ENCODE results near the gene HCRTR1.

DNA sequence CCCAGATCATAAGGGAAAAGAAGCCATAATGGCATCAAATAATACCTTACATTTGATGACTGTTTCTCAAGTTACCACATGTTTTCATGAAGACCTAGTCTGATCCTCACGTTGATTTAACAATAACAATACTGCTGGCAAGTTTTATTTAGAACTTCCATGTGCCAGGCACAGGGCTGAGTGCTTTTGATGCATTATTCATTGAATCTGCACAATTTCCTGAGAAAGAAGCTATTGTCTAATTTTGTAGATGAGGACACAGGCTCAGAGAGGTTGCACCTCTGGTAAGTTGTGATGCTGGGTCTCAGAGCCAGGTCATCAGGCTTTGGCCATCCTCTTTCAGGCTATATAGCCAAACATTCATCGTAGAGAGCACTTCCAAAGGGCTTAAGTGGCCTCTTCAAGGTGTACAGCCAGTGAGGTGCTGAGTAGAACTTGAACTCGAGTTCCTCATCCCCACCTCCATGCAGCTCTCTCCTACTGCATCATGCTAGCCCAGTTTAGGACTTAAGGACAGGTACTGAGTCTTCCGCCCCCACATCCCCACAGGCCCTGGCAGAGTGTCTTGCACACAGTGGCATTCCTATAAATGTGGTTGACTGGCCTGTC, 35.5 kb downstream of the HCRTR1 start:
- TF ChIP-seq, protein P1, sequence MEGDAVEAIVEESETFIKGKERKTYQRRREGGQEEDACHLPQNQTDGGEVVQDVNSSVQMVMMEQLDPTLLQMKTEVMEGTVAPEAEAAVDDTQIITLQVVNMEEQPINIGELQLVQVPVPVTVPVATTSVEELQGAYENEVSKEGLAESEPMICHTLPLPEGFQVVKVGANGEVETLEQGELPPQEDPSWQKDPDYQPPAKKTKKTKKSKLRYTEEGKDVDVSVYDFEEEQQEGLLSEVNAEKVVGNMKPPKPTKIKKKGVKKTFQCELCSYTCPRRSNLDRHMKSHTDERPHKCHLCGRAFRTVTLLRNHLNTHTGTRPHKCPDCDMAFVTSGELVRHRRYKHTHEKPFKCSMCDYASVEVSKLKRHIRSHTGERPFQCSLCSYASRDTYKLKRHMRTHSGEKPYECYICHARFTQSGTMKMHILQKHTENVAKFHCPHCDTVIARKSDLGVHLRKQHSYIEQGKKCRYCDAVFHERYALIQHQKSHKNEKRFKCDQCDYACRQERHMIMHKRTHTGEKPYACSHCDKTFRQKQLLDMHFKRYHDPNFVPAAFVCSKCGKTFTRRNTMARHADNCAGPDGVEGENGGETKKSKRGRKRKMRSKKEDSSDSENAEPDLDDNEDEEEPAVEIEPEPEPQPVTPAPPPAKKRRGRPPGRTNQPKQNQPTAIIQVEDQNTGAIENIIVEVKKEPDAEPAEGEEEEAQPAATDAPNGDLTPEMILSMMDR (IDR thresholded peaks at IDR 0.05): no peak
- no peak for TF ChIP-seq ZFX (IDR thresholded peaks at IDR 0.05; ENCODE audit: borderline replicate concordance)
